Measurements from ENCODE around the gene TXNL4A. TPM values are rescaled to one million over a fixed set of nuclear protein-coding genes. Genes with fewer than 3 reads are reported as not detected.
A peak's percentile ranks its signal among the peaks of the same experiment; 100 is the strongest.
"Not testable (repeated sequence)": the region's sequence is repeated elsewhere in the genome, so short reads cannot be mapped to it uniquely, and the experiment has no call there.

TXNL4A gene
- total RNA-seq, 1 experiment from 2014 or later = 63.4 TPM

DNA sequence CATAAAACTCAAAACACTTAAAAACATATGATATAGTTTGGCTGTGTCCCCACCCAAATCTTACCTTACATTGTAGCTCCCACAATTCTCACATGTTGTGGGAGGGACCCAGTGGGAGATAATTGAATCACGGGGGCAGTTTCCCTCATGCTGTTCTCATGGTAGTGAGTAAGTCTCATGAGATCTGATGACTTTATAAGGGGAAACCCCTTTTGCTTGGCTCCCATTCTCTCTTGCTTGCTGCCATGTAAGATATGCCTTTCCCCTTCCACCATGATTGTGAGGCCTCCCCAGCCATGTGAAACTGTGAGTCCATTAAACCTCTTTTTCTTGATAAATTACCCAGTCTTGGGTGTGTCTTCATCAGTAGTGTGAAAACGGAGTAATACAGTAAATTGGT is 11.3 kb upstream of the TXNL4A start:
- not testable (repeated sequence) for DNase-seq (ENCODE audit: low spot score)

- DNase-seq (ENCODE audit: low spot score) = no peak
Observed at GRCh38 chr18:79991494-79991893, 3.1 kb upstream of the TXNL4A start.

DNA sequence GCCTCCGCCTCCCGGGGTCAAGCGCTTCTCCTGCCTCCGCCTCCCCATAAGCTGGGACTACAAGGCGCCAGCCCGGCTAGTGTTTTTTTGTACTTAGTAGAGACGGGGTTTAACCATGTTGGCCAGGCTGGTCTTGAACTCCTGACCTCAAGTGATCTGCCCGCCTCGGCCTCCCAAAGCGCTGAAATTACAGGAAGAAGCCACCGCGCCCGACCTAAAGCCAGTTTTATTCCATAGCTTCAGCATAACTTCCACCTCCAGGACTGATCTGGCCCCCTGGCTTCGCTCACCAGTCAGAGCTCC is 783 bp upstream of the TXNL4A start:
- no peak for DNase-seq (ENCODE audit: low spot score)

DNA sequence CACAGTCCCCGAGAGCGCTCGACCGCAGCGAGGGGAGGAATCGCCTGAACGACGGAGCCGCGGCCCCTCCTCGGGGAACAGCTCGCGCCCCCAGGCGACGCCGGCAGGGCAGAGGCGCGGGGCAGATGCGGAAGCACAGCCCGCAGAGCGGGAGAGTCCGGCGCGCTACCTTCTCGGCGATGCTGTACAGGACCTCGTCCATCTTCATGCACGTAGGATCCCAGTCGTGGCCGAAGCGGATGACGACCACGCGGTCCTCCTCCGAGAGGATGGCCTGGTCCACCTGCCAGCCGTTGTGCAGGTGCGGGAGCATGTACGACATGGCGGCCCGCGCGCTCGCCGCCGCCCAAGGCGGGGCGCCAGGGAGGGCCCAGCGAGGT is 302 bp downstream of the TXNL4A start:
- peak; percentile 19 for DNase-seq (ENCODE audit: low spot score)

- no peak for DNase-seq (ENCODE audit: low spot score)
Observed at GRCh38 chr18:79987566-79987965, 797 bp downstream of the TXNL4A start.

DNA sequence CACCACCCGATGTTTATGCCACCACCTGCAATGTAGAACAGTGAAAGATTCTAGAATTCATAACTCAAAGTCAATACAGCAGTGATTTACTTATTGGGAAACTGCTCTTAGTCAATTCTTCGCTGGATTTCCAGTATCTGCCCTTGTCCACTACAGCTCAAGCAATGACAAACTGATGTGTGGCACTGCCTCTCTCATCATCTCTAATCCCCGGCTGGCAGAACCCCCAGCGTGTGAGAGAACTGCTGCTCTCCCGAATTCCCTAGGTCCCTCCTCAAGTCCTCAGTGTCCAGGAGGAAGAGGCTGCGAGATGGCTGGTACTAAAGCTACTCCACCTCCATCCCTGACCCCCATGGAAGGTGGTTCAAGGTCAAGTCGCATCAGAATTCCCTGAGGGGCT is 1.6 kb downstream of the TXNL4A start:
- DNase-seq (ENCODE audit: low spot score) = no peak

- no peak for DNase-seq (ENCODE audit: low spot score)
Observed at GRCh38 chr18:79985172-79985571, 3.2 kb downstream of the TXNL4A start.

GRCh38 chr18:79983793-79984192 is 4.6 kb downstream of the TXNL4A start:
- no peak for DNase-seq (ENCODE audit: low spot score)

GRCh38 chr18:79983253-79983652 is 5.1 kb downstream of the TXNL4A start:
- no peak for DNase-seq (ENCODE audit: low spot score)

GRCh38 chr18:79982736-79983135 is 5.6 kb downstream of the TXNL4A start:
- no peak for DNase-seq (ENCODE audit: low spot score)

DNA sequence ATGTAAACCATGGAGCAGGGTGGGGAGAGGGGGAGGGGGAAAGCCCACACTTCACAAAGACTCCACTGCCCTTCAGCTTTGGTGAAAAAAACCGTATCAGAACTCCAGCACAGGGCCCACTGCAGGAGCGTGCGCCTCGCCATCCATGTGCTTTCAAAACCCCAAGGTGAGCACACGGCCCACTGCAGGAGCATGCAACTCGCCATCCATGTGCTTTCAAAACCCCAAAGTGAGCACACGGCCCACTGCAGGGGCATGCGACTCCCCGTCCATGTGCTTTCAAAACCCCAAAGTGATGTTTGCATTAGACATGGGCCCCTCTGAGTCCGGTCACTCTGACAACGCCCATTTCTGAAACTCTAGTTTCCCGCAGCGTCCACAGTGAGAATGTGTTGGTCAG is 7.8 kb downstream of the TXNL4A start:
- DNase-seq (ENCODE audit: low spot score) = no peak

- no peak for DNase-seq (ENCODE audit: low spot score)
Observed at GRCh38 chr18:79979843-79980242, 8.5 kb downstream of the TXNL4A start.

GRCh38 chr18:79975985-79976680 is 12.2 kb downstream of the TXNL4A start:
- DNase-seq (ENCODE audit: low spot score) = no peak

DNA sequence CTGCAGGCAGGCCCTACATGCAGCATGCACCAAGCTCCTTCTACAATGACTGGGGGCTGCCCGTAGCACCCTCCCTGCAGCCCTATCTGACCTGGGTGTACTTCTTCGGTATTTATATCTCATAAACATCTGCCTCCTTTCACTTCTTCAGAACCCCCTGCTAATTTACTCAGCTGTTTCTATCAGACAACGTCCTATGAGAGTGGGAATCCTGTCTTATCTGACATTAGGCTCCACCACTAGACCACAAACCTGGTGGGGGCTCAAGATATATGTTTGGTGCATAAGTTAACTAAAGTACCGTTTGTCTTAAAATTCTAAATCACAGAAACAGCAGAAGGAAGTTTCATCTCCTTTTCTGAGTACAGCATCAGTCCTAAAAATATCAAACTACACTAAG is 13.3 kb downstream of the TXNL4A start:
- no peak for DNase-seq (ENCODE audit: low spot score)

- DNase-seq (ENCODE audit: low spot score) = no peak
Observed at GRCh38 chr18:79974025-79974654, 14.2 kb downstream of the TXNL4A start.

DNA sequence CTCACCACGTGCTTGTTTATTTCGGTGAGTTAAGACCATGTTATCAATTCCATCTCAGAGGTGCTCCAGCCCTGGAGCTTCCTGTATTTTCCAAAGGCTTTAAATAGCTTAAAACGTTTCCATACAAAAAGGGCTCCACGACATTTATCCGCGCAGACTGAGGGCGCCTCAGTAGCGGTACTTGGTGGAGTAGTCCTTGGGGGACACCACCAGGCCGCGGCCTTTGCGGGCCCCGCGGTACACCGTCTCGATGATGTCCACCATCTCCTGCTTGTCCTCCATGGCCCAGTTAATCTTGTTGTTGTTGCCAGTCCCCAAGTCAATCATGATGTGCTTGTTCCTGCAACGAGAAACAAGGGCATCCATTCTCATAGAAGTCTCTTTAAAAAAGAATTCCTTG is 14.8 kb downstream of the TXNL4A start:
- DNase-seq (ENCODE audit: low spot score) = no peak

DNA sequence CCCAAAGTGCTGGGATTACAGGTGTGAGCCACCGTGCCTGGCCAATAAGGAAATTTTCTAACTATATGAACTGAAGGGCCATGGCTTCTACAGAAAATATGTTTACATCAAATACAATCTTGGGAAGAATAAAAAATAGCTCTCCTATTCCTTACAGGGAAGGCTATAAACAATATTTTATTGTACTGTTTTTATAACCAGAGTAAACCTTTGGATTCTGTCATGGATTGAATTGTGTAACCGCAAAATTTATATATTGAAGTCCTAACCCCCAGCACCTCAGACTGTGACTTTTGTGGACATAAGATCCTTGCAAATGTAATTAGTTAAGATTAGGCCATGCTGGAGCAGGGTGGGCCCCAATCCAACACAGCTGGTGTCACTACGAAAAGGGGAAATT is 15.6 kb downstream of the TXNL4A start:
- no peak for DNase-seq (ENCODE audit: low spot score)

DNA sequence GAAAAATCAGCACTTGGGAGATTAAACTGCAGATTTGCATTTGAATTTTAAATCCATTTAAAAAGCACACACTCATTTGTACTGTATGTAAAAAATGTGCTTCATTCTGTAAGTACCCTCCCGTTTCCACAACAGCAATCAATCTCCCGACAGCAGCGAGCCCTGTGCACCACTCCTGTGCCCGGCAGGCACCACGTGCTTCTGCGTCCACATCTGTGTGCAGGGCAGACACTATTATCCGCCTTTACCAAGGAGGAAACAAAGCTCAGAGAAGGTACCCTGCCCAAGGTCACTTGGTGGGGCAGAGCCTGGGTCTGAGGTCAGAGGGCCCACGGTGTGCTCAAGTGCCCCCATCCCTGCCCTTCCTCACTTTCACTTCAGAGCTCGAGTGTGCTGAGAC is 16.4 kb downstream of the TXNL4A start:
- DNase-seq (ENCODE audit: low spot score) = no peak

GRCh38 chr18:79971211-79971952 is 17.0 kb downstream of the TXNL4A start:
- DNase-seq (ENCODE audit: low spot score) = no peak

- no peak for DNase-seq (ENCODE audit: low spot score)
Observed at GRCh38 chr18:79970419-79971133, 17.8 kb downstream of the TXNL4A start.

DNA sequence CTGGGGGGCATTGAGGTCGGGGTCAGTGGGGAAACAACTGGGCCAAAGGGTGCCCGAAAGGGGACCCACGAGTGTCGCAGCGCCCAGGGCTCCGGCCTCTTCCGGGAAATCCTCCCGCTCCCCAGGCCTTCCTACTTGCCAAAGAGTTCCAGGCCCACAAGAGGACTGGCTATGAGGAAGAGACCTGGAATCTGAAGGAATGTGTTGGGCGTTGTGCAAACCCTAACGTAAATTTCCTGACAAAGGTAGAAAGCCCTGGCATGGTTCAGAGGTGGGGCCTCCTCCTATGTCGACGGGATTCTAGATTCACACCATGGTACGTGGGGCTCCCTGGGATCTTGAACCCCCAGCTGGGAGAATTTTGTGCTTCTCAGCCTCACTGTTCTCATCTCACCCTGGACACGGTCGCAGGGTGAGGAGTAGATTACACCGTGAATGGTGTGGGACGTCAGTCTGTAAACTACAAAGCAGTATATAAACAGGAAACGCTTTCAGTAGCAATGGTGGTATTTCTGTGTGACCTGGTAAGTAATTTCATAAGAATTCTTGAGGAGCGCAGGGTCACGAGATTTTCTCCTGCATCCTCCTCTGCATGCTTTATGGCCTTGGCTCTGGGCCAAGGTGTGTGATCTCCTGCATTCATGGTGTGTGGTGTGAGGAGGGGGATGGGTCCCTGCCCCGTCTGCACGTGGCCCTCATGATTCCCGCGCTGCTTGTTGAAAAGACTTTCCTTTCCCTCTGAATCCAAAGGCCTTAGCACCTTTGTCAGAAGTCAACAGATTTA is 23.1 kb downstream of the TXNL4A start:
- DNase-seq (ENCODE audit: low spot score) = peak; percentile 67
